AML-193 (cell line): Measurements from ENCODE around the gene VPS16.
"Not testable (repeated sequence)": the region's sequence is repeated elsewhere in the genome, so short reads cannot be mapped to it uniquely, and the experiment has no call there.

Experiments used
- DNase-seq, 2 experiments: peaks; one replicate each; lab custom pipeline; 2025; lab: John Stamatoyannopoulos, UW

The VPS16 gene

DNA sequence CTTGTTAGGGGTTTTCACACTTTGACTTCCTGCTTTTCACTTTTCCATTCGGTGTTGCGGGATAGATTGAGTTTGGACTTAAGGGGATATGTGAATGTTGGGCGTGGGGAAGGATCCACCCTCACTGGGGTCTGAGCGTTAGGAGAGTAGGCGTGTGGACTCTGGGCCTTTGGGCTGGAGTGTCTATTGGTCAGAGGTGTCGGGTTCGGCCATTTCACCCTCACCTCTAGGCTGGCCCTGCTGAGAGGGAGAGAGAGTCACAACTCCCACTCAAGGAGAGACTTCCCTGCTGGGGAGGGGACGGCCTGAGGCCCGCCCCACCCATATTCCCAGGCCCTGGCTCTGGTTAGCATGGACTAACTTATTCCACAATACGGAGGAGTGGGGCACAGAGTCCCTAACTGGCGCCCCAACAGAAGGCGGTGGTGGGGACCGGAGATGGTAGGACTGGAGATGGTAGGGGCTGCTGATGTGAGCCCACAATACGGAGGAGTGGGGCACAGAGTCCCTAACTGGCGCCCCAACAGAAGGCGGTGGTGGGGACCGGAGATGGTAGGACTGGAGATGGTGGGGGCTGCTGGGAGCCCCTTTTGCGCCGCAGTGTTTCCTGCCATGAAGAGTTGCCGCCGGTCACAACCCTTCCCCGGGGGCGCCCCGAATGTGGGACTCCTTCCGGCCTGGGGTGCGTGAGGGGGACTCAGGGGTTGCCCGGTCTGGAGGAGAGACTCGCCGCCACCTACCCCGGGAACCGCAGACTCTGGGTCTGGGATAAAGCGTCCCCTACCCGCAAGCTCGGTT is 31.3 kb downstream of the VPS16 start:
- DNase-seq: no peak

DNA sequence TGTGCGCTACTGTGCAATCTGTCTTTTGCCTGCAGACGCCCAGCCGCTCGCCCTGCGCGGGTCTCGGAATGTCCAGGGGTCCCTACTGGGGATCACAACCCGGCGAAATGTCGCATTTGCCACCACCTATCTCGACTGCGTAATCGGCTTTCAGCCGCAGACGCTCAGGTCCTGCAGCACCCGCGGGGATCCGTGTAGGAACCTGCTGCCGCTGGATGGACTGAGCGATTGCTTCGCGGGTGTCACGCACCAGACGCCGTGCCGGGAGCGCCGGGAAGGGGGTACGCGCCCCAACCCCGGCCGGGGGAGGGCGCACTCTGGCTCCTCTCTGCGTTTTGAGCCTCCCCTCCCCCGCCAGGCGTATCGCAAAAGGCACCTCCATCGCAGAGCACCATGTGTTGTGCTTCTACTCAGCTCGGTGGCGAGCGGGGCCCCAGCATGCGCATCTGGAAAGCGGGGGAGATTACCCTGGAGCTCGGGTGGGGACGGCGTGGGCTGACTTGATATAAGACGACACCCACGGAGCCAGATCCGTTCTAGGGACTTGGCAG is 32.0 kb downstream of the VPS16 start:
- peak; percentile 41 to 47 for DNase-seq

DNA sequence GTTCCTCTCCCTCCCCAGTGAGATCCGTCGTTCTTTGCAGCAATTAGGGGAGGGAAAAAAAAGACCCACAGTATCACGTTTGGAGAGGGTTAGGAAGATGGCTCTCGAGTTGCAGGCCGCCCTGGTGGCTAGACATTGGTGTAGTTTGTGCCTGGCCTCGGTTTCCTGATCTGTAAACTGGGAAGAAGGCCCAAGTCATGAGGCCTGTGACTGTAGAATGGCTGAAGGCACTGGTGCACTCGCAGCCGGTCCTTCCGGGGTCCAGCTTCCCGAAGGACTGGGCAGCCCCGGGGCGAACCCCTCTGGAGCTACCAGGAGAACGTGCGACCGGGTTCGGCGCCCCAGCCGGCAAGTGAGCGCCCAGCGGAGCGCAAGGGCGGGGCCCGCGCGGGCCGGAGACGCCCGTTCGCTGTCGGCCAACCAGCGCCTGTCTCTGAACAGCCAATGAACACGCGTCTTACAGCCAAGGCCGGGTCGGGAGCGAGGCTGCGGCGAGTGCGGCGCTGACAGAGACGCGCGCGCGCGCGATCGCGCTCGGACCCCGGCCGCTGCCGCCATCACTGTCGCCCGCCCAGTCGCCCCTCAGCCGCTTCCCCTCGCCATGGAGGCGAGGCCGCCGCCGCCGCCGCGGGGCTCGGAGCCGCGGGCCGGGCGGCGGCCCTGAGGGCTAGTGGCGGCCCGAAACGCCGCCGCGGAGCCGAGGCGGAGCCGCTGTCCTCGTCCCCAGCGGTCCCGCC is 32.6 kb downstream of the VPS16 start, which contains the start of gene PTPRA:
TSS of gene PTPRA (plus strand) at position 472 of the 737 bp plus-strand sequence. CDS start 90,797 bp downstream, outside the sequence.
- peak; percentile 78 to 80 for DNase-seq

DNA sequence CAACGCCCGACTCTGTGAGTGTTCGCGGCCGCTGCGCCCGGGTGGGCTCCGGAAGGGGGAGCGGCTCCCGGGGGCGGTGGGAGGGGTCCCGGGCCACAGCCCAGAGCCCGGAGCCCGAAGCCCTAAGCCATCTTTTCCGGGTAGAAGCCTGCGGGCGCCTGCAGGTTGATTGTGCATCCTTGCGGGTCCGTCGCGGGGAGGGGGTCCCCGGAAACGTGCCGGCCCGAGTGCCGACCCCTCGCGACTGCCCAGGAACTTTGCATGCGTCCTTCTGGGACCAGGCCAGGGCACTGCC is 33.1 kb downstream of the VPS16 start:
- no peak for DNase-seq

DNA sequence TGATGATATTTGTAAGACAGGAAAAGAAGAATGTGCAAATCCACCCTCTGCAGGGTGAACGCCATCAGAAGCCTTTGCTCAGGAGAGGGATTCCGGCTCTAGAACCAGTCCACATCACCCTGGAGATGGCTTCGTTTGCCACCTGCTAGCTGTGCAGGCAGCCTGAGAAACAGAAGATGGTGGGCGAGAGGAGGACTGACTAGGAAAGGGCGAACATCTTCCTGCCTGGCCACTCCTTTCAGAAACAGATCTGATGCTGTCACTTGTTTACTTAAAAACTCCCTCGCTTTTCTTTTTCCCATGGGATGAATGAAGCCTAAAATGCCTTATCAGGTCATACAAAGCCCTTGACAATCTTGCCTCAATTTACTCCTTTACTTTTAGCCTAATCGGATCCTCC is 33.9 kb downstream of the VPS16 start:
- DNase-seq: no peak

DNA sequence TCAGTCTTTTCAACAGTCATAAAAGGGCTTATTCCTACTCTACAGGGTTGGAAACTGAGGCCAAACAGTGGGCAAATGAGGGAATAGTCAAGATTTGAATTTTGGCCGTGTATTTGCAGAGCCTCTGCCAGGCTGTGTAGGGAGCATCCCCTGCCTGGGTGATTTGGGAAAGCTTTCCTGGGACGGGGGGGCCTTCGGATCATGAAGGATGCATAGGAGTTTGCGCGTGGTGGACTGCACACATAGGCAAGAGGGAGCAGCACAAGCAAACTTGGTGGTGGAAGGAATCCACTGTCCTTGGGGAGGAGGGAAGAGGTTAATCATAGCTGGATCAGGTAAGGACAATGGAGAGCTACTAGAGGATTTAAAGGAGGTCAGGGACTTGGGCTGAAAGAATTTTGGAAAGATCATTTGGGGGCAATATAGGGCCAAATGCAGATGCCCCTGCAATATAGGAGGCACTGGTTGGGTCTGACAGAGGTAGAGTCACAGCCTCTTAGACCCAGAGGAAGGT is 35.2 kb downstream of the VPS16 start:
- DNase-seq: no peak

DNA sequence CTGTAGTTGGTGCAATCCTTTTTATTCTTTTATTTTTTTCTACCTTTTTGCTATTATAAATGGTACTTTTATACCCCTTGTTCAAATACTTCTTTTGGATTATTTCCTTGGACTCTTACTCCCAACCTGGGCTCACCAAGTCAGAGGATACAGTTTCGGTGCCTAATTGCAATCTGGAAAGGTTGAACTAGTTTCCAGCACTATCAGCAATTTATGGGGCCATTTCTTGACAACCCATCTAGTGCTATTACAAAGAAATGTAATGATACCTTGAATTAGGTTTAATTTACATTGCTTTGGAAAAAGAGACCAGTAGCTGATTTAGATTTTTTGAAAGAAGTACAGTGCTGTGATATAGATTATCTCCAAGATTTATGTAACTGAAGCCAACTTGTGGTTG is 38.0 kb downstream of the VPS16 start:
- no peak for DNase-seq

DNA sequence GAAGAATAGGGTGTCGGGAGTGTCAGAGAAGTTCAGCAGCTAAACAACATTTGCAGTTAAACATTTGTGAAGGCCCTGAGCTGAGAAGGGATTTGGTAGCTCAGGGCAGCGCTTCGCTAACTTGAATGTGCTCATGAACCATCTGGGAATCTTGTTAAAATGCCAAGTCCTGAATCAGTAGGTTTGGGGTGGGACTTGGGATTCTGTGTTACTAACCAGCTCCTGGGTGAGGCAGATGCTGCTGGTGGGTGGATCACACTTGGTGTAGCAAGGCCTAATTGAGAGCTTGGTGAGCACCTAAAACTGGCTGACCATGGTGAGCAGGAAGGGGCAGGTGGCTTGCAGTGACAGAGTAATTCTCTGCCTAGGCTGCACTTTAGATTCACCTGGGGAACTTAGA is 38.6 kb downstream of the VPS16 start:
- no peak for DNase-seq

DNA sequence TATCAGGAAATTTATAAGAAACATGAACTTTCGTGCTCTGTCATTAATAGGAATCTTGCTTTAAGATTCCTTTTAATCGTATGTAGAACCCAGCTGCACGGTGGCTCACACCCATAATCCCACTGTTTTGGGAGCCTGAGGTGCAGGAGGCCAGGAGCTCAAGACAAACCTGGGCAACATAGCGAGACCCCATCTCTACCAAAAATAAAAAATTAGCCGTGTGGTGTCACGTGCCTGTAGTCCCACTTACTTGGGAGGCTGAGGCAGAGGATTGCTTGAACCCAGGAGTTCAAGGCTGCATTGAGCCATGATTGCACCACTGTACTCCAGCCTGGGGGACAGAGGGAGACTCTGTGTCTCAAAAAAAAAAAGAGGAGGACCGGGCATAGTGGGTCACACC is 40.1 kb downstream of the VPS16 start:
- DNase-seq: no peak

DNA sequence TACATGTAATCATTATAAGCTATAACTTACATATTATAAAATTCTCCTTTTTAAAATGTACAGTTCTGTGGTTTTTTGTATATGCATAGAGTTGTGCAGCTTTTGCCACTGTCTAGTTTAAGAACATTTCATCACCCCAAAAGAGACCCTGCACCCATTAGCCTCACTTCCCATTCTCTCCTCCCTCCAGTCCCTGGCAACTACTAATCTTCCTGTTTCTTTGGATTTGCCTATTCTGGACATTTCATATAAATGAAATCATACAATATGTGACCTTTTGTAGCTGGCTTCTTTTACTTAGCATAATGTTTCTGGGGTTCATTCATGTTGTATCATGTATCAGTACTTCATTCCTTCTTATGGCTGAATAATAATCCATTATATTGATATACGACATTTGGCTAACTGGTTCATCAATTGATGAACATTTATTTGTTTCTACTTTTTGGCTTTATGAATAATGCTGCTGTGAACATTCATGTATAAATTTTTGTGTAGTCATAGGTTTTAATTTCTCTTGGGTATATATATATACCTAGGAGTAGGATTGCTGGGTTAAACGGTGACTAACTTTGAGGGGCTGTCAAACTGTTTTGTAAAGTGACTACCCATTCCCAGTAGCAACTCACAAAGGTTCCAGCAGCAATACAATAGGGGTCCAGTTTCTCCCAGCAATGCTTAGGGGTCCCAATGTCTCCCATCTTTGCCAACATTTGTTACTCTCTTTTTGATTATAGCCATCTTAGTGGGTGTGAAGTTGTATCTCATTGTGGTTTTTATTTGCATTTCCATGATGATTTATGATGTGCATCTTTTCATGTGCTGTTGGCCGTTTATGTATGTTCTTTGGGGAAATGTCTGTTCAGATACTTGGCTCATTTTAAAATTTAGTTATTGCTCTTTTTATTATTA is 43.4 kb downstream of the VPS16 start:
- no peak for DNase-seq

DNA sequence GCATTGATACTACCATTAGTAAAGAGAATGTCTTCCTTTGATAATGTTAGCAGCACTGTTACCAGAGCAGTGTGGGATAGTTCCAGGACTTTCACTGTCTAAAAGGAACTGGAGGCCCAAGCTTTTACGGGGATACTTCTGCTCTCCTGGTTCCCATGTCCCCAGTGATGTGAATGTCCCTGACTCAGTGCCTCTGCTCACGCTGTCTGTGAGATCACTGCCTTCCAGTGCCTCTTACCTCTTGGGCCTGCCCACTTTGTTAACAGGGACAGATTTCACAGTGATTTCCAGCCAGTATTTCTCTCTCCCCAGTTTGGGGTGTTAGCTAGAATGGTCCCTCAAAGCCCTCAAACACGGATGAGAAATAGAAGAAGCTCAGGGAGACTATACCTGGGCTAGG is 47.2 kb downstream of the VPS16 start:
- DNase-seq: no peak

DNA sequence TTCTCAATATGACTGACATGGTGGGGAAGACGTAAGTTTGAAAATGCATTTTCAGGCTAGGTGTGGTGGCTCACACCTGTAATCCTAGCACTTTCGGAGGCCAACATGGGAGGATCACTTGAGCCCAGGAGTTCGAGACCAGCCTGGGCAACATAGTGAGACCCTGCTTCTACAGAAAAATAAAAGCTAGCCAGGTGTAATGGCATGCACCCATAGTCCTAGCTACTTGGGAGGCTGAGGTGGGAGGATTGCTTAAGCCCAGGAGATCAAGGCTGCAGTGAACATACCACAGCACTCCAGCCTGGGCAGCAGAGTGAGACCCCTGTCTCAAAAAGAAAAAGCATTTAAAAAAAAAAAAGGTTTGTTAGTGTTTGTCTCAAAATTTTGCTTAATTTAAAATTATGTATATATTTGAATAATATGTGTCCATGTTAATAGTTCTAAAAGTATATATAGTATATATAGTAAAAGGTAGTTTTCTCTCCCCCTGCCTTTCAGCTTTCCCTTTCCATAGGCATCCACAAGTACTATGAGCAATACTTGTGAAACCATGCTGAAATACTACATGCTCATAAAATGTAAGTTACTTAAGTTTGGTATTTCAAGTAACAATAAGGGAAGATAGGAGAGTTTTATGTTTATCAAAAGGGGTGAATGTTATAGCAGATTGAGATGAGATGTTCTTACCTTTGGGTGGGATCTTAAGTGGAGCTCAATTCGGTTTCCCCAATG is 47.8 kb downstream of the VPS16 start:
- DNase-seq: peak in 1 of 2 experiments; percentile 2

DNA sequence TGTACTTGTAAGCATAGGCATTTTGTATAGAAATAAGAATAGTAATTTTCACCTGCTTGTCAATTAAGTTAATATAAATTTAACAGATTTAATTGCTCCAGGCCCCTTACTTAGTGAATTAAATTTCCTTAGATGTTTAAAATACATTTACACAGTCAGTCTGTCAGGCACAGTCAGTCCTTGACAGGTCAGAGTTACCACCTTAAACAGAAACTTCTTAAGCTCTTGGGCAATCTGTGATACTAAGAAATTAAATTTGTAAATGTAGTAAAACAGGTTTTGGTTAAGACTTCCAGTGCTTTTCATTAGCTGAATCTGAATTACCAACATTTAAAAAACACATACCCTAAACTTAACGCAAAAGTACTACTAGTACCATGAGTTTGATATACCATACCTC is 48.7 kb downstream of the VPS16 start:
- DNase-seq: no peak

DNA sequence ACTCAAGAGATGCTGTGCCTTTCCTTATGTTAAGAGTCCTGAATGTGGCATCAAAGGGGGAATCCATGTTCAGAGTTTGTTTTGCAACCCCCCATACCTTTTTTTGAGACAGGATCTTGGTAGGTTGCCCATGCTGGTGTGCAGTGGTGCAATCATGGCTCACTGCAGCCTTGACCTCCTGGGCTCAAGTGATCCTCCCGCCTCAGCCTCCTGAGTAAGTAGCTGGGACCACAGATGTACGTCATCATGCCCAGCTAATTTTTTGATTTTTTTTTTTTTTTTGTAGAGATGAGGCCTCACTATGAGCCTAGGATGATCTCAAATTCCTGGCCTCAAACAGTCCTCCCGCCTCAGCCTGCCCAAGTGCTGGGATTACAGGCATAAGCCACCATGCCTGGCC is 49.3 kb downstream of the VPS16 start:
- DNase-seq: no peak

DNA sequence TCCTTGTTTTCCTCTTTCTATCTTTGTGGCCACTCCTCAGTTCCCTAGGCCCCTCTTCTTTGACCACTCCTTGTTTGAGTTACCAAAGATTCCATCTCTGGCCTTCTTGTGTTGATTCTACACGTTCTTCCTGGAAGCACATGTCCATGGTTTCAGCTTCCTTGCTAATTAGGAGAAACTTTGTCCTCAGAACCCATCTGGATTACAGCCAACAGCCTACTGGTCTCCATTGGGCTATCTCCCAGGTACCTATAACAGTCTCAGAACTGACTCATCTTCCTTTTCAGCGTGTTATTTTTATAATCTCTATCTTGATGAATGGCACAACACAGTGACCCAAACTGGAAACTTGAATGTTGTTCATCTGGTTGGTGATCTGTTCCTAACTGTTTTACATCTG is 50.2 kb downstream of the VPS16 start:
- DNase-seq: no peak

DNA sequence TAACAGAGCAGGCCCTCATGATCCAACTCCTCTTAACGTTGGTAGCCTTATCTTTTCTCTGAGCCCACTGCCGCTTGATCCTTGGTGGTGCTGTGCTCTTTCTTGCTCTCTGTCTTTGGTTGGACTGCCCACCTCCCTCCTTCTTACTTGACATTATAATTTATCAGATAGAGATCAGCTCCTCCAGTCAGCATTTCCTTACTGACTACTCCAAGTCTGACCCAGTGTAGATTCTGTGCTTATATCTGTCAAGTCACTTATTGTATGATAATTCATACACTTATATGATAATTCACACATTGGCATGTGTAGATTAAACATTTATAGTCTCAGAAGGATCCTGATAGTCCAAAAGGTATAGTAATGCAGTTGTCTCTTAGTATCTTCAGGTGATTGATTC is 50.8 kb downstream of the VPS16 start:
- no peak for DNase-seq

DNA sequence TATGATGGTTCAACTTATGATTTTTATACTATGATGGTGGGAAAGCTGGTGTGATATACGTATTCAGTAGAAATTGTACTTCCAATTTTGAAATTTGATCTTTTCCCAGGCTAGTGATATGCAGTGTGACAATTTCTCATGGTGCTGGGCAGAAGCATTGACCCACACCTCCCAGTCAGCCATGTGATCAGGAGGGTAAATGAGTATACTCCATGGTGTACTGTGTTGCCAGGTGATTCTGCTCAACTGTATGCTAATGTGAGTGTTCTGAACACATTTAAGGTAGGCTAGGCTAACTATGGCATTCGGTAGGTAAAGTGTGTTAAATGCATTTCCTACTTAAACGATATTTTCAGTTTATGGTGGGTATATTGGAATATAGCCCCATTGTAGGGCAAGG is 51.8 kb downstream of the VPS16 start:
- no peak for DNase-seq

DNA sequence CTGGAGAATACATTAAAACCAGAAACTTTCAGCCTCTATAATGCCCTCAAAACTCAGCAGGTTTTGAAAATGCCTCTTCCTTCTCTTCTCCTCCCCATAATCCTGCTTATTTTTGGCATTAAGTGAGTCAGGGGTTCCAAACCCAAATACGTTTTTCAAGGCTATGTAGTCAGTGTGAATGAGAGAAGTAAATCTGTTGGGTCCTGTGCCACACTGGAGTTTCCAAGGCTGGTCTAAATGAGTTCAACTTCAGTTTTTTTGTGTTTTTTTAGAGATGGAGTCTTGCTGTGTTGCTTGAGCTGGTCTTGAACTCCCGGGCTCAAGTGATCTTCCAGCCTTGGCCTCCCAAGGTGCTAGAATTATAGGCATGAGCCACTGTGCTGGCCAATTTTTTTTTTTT is 53.7 kb downstream of the VPS16 start:
- no peak for DNase-seq

DNA sequence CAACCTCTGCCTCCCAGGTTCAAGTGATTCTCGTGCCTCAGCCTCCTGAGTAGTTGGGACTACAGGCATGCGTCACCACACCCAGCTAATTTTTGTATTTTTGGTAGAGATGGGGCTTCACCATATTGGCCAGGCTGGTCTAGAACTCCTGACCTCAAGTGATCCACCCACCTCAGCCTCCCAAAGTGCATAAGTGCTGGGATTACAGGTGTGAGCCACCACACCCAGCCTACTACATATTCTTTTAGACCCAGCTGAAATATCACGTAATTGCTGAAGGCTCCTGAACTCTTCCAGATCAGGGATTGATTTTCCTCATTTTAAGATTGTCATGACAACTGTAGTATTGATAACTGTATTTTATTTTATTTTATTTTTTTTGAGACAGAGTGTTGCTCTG is 54.6 kb downstream of the VPS16 start:
- DNase-seq: not testable (repeated sequence)

DNA sequence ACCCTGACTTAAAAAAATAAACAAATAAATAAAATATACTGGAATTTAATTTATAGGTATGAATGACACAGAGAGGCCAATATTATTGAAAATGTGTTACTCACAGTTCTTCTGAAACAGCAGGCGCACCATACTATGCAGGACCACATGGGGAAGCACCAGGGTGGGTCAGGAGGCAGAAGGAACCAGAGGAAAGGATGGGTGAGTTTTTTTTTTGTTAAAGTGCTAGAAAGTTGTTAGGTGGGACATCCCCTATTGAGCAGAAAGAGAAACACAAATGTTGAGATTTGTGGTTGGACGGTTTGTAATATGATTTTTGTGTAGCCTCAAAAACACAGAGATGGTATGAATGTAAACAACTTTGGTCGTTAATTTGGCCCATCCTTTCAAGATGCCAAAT is 58.7 kb downstream of the VPS16 start:
- no peak for DNase-seq

DNA sequence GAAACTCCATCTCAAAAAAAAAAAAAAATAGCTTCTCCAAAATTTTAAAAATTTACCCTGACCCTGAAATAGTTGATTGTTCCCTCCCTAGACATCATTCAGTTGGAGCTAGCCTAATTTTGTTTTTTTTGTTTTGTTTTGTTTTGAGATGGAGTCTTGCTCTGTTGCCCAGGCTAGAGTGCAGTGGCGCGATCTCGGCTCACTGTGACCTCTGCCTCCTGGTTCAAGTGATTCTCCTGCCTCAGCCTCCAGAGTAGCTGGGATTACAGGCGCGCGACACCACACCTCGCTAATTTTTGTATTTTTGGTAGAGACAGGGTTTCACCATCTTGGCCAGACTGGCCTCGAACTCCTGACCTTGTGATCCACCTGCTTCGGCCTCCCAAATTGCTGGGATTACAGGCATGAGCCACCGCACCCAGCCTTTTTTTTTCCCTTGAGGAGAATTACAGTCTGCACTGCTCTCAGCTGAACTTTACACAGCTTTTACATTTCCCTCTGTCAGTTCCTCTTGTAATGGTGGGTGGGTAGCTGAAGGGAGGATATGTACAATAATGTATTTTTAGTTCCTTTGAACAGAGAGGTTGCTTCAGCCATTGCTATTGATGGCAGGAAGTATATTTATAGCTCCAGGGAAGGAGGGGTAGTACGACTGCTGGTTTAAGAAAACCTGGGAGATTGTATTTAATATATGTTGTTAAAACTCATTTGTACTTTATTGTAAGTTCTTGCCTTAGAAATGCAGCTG is 60.5 kb downstream of the VPS16 start:
- DNase-seq: peak; percentile 21 to 22
